GM21423 (cell line): Measurements from ENCODE around the gene SUPT20H.

Experiments used
- ATAC-seq: cut with Tn5 transposase; IDR thresholded peaks from one replicate; pipeline ENCODE4 v1.9.1; 2021; ENCODE audit warnings: mild to moderate bottlenecking, moderate library complexity; ENCODE audit not compliant: unreplicated experiment

The SUPT20H gene

GRCh38 chr13:37009692-37010091 is 49.8 kb downstream of the SUPT20H start:
- no peak for ATAC-seq

DNA sequence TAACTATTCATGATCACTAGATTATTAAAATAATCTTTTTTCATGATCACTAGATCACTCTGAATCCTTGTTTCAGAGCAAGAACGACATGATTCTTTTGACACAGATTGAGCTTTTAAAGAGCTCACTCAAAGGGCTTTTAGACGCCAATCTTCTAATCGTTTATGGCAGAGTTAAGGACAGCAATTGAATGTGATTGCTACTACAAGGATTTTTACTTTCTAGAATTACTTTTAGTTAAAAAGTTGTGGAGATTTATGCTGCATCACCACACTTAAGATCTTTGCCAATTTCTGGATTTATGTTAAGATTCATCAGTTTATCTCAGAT is 57.6 kb downstream of the SUPT20H start:
- no peak for ATAC-seq

- ATAC-seq = peak; percentile 63
Measured at GRCh38 chr13:36999054-36999714, 60.3 kb downstream of the SUPT20H start, which contains the start of gene ALG5. Gene ALG5 (minus strand): TSS chr13:36999340. CDS start chr13:36999300, 40 bp downstream.

DNA sequence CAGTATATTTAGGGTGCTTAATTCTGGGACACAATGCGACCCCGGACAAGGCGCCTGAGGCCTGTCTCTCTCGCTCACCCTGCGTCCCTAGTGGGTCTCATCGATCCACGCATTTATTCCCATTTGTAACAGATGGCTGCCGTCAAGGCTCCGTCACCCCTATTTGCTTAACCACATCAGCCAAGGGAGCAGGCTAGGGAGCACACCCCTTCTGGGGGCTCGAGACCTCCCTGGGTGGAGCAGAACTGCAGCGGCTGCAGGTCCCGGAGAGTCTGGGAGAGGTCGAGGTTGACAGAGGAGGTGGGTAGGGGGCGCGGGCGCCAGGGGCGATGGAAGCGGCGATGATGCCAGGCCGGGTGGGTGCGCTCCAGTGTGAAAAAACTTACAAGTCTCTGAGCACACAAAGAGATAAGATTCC is 60.9 kb downstream of the SUPT20H start:
- ATAC-seq = no peak

GRCh38 chr13:36997716-36998427 is 61.6 kb downstream of the SUPT20H start:
- no peak for ATAC-seq

DNA sequence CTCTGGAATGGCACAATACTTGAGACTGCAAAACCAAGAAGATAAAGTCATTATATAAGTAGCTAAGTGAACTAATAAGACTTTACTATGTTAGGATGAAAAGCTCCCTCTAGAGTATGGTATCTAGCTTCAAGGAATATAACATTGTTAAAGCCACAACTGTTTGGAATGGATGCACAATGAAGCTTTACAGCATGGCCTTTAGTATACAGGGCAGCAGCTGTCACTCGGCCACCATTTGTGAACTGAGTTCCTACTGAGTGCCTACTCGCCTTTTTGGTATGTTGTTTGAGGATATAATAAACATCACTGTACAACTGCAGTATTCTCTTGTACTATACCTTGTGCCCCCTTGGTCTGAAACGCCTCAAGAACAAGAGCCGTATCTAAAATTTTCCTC is 67.1 kb downstream of the SUPT20H start:
- no peak for ATAC-seq

- ATAC-seq = no peak
Measured at GRCh38 chr13:36986462-36987240, 72.8 kb downstream of the SUPT20H start.

GRCh38 chr13:36981156-36981743 is 78.2 kb downstream of the SUPT20H start:
- ATAC-seq = peak; percentile 63

- ATAC-seq = no peak
Measured at GRCh38 chr13:36979361-36980050, 80.0 kb downstream of the SUPT20H start.

DNA sequence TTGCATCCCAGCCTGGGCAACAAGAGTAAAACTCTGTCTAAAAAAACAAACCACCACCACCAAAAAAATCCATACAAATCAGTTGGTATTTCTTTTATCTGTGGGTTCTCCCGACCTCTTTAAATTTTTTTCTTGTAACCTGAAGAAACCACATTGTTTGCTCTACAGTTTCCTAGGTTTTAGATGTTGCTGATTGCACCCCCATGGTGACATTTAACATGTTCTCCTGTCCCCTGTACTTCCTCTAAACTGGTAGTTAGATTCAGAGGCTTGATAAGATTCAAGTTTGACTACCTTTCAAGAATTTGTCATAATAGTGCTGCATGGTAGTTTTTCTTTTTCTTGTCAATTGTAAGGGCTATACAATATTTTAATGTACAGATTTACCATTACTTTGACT is 84.3 kb downstream of the SUPT20H start:
- no peak for ATAC-seq

GRCh38 chr13:36973621-36974295 is 85.7 kb downstream of the SUPT20H start:
- peak; percentile 81 for ATAC-seq

GRCh38 chr13:36973009-36973408 is 86.5 kb downstream of the SUPT20H start:
- ATAC-seq = no peak

DNA sequence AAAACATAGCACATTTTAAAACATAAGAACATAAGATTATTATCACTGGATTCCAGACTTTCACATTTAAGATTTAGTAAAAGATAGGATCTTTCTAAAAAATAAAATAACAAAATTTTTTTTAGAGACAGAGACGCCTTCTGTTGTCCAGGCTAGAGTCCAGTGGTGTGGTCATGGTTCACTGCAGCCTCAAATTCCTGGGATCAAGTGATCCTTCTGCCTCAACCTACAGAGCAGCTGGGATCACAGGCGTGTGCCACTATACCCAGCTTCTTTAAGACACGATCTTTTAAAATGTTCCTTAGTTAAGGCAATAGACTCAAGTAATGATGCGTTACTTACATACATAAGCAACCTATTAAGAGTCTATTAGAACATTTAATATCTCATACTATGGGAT is 93.1 kb downstream of the SUPT20H start:
- no peak for ATAC-seq

DNA sequence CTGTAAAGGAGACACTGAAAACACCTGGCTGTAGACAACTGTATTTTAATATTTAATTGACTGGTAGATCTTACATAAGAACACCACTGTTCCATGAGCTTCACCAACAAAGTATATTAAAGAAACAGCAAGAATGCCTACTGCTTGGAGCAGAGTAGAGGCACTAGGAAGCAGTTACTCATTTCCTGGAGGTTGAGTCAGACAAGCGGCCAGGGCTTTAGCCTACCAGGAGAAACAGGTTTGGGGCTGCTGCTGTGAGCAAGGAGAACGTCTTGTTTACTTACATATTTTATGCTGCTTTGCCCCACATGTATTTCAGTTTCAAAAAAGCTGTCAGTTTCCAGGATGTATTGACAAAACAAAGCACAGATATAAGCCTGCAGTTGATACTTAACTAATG is 93.7 kb downstream of the SUPT20H start:
- no peak for ATAC-seq

DNA sequence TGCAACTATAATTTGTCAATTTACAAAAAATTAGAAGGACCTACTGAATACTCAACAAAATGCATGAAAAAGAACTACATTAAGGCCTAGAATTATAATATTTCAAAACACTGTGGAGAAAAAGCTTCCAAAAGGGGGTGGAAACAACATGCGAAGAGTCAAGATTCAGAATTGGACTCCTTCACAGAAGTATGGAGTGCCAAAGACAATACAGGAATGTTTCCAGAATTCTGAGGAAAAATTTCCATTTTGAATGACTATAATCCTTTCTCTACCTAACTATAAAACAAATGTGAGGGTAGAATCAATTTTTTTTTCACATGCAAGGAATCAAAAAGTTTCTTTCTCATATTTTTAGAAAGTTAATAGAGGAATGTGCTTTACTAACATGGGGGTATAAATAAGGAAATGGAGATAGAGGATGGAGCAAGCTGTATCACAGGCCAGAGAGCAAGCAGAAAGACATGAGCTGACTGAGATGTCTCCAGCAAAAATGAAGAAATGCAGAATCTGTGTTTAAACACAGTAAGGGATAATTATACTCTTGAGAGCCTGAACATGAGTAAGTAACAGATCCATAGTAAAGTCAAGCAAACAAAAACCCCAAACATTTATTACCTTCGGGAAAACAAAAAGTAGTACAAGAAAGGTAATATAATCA is 99.9 kb downstream of the SUPT20H start:
- no peak for ATAC-seq
